OCI-LY1 (cell line): ENCODE data around the gene APOA4.

Source experiments
- CTCF ChIP-seq: fragments of 200-600 bp; sonication (generic), shearing (Covaris generic); IDR thresholded peaks from 2 replicates; pipeline ENCODE4 v1.5.1; 2017; ENCODE audit warnings: mild to moderate bottlenecking, antibody characterized with exemption, low read length, moderate library complexity, mixed read lengths
- EZH2 ChIP-seq: fragments of 200-600 bp; sonication (generic), shearing (Covaris generic); IDR thresholded peaks from 2 replicates; pipeline ENCODE4 v1.8.0; 2017; ENCODE audit warnings: borderline replicate concordance, mixed run types, mild to moderate bottlenecking, antibody characterized with exemption, low read length, moderate library complexity, mixed read lengths

- TF ChIP-seq EZH2 (no peak), CTCF (no peak)
Measured at GRCh38 chr11:116862951-116863350, 39.8 kb upstream of the APOA4 start.
